Stimulated activated CD8-positive, alpha-beta memory T cell treated with anti-CD3 and anti-CD28 coated beads, Interleukin-12 subunit alpha, Interleukin-12 subunit beta, amount 100 ng/mL, for 24 hours (primary cell): ENCODE results near the gene CEP78.

ENCODE experiments used
- DNase-seq: peaks from one replicate; pipeline ENCODE4 v3.0.0-alpha.2; 2020; ENCODE audit errors: extremely low read depth

The CEP78 gene

DNA sequence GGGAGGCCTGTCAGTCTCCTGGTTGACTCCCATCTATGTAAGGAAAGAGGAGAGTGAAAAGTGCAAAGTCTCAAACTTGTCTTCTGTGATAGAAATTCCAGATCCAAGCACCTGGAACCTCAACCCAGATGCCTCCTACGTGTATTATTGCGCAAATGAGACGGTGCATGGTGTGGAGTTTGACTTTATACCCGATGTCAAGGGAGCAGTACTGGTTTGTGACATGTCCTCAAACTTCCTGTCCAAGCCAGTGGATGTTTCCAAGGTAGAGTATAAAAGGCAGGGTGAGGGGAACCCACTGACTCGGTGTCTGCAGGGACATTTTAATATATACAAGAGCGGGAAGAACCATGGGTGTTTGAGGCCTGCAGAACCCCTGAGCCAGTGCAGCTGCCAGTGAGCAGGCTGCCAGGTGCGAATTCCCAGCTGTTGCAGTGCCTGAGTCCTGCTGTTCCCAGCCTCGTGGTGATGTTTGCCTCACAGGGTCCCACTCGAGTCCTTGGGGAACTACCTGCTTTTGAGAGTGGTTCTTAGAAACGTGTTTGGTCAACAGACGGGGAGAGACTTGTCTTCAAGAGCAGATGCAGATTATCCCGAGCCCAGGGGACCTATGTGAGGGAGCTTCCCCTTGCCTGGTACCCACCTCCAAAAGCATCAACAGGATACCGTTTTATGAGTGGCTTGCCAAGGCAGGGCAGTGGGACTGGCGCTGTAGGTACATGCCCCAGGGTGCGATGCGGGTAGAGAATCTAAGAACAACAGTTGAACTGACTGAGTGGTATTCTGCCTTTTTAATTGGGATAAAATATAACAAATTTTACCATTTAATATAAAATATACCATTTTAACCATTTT is 70.6 kb downstream of the CEP78 start:
- no peak for DNase-seq

DNA sequence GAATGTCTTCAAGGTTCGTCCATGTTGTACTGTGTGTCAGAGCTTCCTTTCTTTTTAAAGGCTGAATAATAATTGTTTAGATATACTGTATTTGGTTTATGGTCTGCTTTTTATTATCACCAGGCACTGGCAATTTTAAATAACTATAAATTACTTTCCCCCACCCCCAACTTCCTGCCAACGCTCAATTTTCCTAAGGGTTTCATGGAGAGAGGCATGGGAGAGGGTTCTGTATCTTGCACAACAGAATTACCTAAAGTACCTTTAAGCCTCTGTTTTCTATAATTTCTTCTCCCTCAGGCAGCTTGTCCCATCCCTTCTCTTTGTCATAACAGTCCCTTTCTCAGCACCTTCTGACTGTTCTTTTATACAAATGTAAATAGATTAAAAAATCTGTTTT is 71.5 kb downstream of the CEP78 start:
- no peak for DNase-seq

DNA sequence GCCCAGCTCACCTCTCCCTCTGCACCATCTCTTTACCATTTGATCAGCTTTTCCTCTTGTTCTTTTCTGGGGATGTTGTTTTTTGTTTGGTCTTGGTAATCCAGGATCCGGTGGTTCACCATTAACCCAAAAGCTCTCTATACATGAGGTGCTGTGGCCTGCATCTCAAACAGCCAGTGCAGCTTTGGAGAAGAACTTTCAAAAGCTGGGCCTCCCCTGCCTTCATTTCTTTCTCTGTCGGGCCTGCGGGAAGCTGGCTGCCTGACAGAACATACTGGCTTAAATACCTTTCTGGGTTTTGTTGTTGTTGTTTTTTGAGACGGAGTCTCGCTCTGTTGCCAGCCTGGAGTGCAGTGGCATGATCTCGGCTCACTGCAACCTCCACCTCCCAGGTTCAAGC is 73.2 kb downstream of the CEP78 start:
- no peak for DNase-seq

DNA sequence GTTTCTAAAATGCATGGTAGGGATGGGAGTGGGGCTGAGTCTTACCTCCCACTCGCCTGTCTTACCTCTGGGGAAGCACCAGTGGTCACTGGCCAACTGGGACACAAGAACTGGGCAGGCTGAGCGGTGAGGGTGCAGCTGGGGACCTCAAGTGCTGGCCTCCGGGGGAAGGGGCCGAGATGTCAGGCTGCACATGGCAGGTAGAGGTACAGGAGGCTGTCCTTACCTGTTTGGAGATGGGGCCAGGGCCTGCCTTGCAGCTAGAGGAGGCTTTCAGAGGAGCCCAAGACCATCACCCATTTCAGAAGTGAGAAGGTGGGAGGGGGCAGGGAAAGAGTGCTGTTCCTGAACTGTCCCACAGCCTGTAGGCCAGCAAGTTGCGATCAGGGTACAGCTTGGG is 75.2 kb downstream of the CEP78 start:
- no peak for DNase-seq

DNA sequence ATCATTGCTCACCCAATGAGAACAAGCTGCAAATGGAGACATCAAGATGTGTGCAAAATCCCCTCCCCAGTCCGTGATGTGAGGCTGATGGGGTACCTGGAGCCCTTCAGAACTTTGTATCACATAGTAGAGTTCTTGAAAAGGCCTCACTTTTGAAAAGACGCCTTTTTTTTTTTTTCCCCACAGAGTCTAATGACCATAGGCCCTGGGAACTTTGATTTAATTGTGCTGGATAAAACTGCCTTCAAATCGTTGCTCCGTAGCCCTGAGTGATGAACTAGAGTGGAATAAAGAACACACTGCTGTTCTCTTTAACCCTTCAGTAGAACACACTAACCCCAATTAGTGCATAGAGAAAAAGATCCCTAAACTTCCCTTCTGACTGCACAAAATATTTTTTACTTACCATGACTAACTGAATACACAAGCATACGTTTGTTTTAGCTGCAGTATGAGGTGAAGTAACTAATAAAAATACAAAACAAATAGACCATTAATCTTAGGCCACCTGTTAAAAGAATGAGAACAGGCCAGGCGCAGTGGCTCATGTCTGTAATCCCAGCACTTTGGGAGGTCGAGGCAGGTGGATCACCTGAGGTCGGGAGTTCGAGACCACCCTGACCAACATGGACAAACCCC is 76.1 kb downstream of the CEP78 start:
- DNase-seq: no peak

DNA sequence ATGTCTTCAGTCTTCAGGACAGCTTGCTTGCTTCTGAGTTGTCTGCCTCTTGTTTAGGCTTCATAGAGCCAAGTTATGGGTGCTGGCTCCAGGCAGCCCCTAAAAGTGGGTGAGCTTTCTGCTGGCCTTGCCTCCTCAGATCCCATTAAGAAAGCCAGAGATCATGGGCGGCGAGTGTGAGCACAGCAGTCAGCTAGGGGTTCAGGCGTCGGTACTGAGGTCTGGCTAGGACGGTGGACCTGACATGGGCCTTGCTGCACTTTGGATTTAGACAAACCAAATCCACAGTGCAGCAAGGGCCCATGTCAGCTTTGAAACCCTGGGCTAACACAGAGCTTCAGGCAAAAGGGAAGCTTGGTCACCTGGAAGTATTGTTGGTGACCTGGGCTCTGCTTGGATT is 78.7 kb downstream of the CEP78 start:
- DNase-seq: no peak

DNA sequence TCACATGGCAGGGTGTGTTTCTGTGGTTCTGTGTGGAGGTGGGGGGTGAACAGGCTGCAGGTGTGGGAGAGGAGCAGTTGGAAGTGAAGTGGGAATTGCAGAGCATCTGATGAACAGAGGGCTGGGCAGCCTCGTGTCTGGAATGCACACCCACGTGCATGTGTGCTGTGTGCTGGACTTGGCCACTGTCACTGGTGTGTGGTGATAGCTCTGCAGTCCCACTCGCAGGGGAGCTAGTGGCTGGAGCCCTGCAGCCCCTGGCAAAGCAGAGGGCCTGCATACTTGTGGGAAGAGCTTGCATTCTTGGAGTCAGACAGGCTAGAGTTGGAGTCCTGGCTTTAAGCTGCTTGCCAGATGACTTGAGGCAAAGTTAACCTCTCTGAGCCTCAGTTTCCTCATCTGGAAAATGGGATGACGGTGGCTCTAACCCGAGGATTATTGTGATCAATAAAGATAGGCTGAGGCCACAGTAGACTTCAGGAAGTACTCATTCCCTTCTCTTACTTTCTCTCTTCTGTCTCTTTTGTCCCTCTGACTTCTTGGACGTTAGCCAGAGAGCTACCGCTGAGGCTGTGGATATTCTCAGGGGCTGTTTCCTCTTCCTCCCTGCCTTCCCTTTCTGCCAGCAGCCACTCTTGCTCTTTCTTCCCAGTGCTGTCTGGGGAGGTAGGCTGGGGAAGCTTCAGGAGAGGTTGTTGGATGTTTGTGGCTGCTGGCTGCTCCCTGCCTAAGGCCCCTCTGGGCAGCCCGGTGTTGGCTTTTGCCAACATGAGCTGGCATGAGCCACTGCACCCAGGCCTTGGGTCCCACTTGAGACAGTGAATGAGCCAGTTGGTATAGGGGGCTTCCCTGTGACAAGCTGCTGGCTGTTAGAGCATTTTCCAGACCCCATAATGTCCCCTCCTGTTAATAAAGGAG is 79.3 kb downstream of the CEP78 start:
- no peak for DNase-seq

DNA sequence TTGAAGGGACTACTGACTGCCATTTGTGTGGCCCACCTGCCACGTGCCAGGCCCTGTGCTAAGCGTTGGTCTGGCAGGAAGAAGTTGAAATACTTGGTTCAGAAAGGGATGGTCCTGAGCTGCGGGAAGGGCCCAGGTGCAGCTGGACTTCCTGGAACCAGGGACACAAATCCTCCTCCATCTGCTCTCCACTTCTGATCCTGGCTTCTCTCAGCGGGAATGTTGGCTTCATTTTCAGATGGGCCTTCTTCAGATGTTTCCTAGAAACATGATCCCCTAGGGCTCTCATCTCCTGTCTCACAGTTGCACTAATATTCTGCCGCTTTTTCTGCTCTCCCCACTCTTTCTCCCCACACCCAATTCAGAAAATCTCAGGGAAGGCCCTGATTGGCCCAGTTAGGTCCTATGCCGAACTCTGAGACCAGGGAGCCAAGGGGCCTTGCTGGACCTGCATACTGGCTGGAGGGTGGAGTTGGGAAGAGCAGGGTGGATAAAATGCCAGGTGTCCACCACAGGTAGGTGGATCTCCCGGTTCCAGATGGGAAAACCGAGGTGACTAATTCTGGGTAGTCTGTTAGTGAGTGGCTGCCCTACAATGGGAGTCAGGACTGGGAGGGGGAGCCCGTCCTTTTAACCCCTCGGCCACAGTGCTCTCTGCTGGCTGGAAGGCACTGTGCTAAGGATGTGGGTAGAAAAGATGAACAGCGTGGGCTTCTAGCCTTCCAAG is 80.5 kb downstream of the CEP78 start:
- no peak for DNase-seq

DNA sequence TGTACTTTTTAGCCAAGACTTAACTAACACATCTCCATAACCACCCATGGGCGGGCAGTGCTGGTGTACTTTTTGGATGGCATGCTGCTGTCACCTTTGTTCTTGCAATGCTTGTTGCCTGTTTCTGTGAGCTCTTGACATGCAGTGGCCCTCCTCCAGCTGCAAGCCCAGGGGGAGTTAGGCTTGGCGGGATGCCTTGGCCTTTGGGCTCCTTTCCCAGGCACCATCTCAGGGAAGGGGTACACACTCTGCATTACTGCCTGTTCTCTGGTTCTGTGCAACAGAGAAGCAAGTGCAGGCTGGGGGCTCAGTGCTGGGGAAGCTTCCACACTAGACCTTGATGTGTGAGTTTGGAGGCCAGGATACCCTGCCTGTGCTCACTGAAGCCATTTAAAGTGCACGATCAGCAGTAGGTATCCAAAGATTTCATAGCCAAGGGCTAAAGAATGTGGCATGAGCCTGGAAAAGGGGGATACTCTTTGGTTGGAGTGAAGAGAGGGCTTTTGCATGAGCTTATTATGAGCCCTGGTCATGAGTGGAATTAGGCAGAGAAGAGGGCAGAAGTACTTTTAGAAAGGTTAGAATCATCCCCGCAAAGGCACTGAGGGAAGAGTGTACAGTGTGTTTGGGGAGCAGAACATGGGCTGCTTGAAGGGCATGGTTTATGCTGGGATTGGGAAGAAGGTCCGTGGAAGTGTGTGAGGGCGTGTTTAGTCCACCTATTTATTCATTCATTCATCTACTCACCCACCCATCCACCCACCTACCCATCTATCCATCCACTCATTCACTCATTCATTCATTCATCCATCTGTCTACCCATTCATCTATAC is 83.5 kb downstream of the CEP78 start:
- no peak for DNase-seq

DNA sequence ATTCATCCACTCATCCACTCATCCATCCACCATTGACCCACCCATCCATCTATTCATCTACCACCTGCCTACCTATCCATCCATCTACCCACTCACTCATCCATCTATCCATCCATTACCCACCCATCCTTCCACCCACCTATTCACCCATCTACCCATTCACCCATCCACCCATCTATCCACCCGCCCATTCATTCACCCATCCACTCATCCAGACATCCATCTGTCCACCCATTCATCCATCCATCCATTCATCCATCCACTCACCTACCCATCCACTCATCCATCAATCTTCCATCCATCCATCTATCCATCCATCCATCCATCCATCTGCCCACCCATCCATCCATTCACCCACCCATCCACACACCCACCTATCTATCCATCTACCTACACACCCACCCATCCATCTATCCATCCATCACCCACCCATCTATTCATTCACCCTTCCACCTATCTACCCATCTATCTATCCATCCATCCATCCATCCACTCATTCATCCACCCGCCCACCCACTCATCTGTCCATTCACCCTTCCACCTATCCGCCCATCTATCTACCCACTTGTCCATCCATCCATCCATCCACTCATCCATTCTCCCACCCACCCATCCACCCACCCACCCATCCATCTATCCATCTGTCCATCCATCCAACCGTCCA is 84.3 kb downstream of the CEP78 start:
- no peak for DNase-seq

DNA sequence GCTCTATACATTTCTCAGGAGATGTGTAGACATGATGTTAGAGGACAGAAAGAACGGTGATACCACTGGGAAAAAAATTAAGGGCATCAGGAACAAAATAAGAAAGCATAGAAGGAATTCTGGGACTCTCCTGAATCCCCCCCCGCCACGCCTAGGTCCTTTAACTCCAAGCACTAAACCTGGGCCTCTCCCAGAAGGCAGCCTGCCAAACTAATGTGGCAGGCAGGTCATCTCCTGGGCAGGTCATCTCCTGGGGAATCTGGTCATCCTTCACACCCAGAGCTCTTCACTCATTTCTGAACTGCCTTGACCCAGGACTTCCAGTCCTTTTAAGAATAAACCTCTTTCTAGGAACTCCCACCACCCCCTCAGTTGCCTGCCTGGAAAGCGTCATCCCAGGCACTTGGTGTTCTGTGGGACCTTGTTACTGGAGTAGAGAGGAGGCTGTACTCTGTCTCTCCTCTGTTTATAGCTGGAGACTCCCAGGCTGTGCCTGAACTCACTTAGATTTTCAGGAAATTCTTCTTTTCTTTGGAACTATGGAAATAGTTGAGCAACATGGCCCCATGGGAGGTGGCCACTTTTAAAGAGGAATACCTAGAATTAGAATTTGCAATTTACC is 85.1 kb downstream of the CEP78 start:
- no peak for DNase-seq

DNA sequence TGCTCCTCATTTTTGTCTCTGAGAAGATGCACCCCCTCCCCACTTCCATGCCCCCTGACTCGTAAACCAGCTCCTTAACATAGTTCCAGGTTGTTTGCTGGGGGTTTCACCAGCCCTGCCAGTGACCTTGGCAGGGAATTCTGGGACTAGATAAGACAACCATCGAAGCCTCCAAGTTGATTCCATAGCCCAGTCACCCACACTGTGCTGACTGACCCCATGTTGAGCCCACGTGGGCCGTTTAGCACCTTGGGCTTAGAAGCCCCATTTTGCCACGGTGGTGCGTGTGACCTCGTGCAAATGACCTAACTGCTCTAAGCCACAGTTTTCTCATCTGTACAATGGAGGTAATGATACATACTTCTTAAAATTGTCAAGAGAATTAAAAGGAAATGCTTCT is 85.6 kb downstream of the CEP78 start:
- no peak for DNase-seq

DNA sequence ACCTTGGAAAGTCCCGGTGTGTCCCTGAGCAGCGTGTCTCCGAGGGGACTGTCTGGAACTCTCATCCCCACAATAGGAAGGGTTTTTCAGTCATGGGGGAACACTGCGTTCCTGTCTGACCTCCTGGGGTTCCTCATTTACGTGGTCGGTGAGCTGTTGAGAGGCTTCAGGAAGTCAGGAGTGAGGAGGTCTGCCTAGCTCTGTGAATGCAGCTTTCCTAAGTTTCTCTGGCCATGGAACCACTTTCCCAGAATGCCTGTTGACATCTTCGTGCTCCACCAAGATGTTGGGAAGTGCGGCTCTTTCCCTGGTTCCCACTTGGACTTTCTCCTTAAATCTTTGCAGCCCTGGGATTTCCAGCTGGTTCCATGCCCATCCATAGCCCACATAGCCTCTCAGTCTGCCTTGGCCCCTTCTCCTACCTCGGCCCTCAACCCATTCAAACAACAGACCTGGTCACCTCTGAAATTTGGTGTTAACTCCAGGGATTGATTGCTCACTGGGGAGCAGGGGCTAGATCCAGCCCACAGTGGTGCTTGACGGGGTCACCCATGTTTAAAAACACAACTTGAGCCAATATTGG is 88.3 kb downstream of the CEP78 start:
- DNase-seq: no peak

DNA sequence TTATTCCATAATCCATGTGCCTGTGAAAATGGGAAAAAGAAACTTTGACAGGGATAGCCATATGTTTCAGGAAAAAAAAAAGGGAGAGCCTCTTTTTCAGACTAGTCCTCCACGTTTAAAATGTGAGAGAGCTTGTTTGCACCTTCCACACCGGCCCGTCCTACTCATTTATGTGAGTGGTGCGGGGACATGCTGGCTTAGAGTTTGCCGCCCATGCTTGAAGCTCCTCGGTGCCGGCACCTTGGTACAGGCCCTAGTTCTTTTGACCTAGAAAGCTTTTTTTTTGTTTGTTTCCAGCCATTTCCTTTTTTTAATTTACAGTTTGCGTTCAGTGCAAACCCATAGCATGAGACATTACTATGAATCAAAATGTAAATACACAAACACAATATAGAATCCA is 88.8 kb downstream of the CEP78 start:
- DNase-seq: no peak

DNA sequence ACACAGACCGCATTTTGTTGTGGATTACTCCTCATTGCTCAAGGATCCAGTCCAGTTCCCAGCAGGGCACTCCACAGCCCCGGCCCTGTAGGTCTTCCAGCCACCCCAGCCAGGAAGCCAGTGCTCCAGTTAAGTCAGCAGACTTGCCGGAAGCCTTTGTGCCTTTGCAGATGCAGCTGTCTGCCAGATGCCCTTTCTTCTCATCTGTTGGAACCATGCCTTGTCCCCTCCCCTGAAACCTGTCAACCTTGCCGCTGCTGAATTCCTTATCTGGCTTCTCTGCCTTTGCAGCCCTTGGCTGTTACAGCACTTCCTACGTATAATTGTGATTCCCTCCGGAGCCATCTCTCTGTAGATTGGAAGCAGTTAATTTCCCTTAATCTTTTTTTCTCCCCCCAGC is 89.5 kb downstream of the CEP78 start:
- no peak for DNase-seq

DNA sequence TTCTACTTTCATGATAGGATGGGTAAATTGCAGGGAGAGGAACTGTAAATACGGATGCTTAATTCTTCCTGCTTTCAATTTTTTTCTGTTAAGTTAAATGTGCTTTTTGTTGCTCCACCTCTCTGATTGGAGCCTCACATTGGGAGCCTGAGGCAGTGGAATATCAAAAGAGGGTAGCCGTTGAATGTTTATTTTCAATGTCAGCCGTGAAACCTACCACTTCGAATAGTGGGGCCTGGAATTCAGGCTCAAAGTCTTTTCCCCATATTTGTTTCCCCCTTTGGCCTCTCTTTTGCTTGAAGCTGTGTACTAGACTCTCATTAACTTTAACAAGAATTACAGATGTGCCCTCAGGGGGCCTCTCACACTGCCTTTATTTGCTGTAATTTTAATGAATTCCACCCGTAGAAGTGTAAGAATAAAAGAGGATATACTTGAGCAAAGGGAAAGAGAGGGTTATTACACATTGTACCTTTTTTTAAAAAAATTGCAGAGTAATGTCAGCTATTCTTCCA is 90.0 kb downstream of the CEP78 start:
- DNase-seq: no peak

DNA sequence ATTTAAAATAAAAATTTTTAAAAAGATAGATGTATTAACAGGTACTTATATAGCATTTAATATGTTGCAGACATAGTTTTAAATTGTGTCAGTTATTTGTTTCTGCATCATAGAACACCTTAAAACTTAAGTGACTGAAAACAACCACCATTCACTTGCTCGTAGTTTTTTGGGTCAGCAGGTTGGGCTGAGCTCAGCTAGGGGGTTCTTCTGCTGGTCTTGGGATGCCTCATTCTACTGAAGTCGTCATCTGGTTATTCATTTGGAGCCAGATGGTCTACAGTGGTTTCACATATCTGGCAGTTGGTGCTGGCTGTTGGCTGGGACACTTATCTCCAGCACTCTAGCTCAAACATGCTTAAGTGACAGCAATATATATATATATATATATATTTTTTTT is 90.7 kb downstream of the CEP78 start:
- DNase-seq: no peak
